Retinal pigment epithelial cell (primary cell): ENCODE results near the gene AKT1S1.

Source experiments
- DNase-seq: peaks from one replicate; pipeline ENCODE4 v3.0.0-alpha.2; 2010; ENCODE audit warnings: low read depth
- H3K4me3 ChIP-seq: 2 replicates; pipeline ENCODE4 v1.5.1; 2011; ENCODE audit warnings: mild to moderate bottlenecking, low read length, control low read depth, moderate library complexity
- CTCF ChIP-seq: conservative IDR thresholded peaks from 2 replicates; pipeline ENCODE4 v1.5.1; 2011; ENCODE audit warnings: low read depth, low read length, control low read depth, inconsistent platforms

AKT1S1 gene

GRCh38 chr19:49843265-49843664 lies 33.9 kb downstream of the AKT1S1 start:
- DNase-seq = no peak
- no peak for TF ChIP-seq CTCF
- H3K4me3 ChIP-seq = no peak overlapping the region

GRCh38 chr19:49840736-49841249 lies 36.4 kb downstream of the AKT1S1 start:
- H3K4me3 ChIP-seq = no peak overlapping the region
- no peak for DNase-seq
- TF ChIP-seq CTCF = no peak

GRCh38 chr19:49840321-49840720 lies 36.8 kb downstream of the AKT1S1 start:
- no peak overlapping the region for H3K4me3 ChIP-seq
- no peak for DNase-seq
- TF ChIP-seq CTCF = no peak

GRCh38 chr19:49839713-49840112 lies 37.4 kb downstream of the AKT1S1 start:
- H3K4me3 ChIP-seq = no peak overlapping the region
- DNase-seq = no peak
- TF ChIP-seq CTCF = no peak

- TF ChIP-seq CTCF = no peak
- no peak overlapping the region for H3K4me3 ChIP-seq
- peak; percentile 63 for DNase-seq
These were observed 38.1 kb downstream of the AKT1S1 start for GRCh38 chr19:49838885-49839588.

GRCh38 chr19:49837425-49837824 lies 39.7 kb downstream of the AKT1S1 start:
- no peak overlapping the region for H3K4me3 ChIP-seq
- no peak for DNase-seq
- TF ChIP-seq CTCF = no peak

- TF ChIP-seq CTCF = no peak
- no peak for DNase-seq
These were observed 40.2 kb downstream of the AKT1S1 start for GRCh38 chr19:49837009-49837310.

More at GRCh38 chr19:49837009-49837310, 40.2 kb downstream of the AKT1S1 start:
- H3K4me3 ChIP-seq = no peak overlapping the region
